Astrocyte of the spinal cord (primary cell): ENCODE data around the gene ITGAE.

ENCODE experiments used
- DNase-seq: peaks from one replicate; pipeline ENCODE4 v3.0.0; 2011; ENCODE audit warnings: low read depth, low spot score
- H3K4me3 ChIP-seq: 2 replicates; pipeline ENCODE4 v1.5.1; 2011; ENCODE audit warnings: low read depth, mild to moderate bottlenecking, low read length, moderate library complexity
- in situ Hi-C: cut with HindIII; loops from 2 replicates; pipeline ENCODE4 v1.10.0; 2017; ENCODE audit warnings: low sequenced_read_pairs
- TF ChIP-seq, protein P1 (sequence below): IDR thresholded peaks from 2 replicates; pipeline ENCODE4 v1.5.1; 2012; ENCODE audit warnings: low read depth, mild to moderate bottlenecking, low read length, inconsistent platforms

Gene ITGAE

DNA sequence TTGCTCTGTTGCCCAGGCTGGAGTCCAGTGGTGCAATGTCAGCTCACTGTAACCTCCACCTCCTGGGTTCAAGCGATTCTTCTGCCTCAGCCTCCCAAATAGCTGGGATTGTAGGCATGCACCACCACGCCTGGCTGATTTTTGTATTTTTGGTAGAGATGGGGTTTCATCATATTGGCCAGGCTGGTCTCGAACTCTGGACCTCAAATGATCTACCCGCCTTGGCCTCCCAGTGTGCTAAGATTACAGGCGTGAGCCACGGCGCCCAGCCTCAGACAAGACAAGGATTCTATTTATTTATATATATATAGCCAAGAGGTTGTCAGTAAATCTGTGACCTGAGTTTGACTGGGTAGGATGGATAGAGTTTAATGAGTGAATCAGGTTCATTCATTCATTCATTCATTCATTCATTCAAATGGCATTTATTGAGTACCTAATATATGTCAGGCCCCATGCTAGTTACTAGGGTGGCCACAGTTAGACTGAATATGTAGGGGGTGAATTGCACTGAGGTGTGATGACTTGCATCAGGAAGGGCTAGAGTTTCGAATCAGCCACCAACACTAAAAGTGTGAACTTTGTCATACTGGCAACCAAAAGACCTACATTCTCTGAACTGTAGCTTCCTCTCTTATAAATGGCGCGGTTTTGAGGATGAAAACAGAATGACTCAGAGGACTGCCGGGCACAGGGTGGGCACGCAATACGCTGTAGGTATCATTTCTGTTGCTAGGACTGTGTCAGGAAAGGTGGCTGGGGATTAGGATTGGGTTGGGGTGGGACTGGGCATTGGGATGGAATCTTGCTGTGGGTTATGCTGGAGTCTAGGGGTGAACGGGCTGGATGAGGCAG is 37.8 kb downstream of the ITGAE start:
- H3K4me3 ChIP-seq, result no peak overlapping the region
- TF ChIP-seq, protein P1, sequence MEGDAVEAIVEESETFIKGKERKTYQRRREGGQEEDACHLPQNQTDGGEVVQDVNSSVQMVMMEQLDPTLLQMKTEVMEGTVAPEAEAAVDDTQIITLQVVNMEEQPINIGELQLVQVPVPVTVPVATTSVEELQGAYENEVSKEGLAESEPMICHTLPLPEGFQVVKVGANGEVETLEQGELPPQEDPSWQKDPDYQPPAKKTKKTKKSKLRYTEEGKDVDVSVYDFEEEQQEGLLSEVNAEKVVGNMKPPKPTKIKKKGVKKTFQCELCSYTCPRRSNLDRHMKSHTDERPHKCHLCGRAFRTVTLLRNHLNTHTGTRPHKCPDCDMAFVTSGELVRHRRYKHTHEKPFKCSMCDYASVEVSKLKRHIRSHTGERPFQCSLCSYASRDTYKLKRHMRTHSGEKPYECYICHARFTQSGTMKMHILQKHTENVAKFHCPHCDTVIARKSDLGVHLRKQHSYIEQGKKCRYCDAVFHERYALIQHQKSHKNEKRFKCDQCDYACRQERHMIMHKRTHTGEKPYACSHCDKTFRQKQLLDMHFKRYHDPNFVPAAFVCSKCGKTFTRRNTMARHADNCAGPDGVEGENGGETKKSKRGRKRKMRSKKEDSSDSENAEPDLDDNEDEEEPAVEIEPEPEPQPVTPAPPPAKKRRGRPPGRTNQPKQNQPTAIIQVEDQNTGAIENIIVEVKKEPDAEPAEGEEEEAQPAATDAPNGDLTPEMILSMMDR, result no peak
- in situ Hi-C loops, result no loop called here
- DNase-seq, result no peak

DNA sequence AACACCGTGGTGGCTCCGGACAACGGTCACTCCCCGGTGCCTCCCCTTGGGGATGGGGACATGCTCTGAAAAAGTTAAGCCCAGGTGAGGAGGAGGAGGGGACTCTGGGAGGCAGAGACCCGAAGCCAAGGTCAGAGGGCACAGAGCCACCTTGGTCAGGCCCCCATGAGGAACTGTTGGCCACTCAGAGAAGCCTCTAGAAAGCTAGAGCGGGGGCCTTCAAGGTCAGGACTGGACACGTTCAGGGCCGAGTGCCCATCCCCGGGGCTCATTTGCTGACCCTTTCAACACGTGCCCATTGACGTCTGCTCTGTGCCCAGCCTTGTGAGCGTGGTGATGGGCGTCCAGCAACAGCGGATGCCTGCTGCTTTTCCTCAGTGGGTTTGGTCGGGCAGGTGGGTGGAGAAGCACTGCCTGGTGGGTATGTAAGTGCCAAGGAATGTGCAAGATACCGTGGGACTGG is 39.0 kb downstream of the ITGAE start:
- in situ Hi-C loops, result no loop called here
- no peak overlapping the region for H3K4me3 ChIP-seq
- no peak for DNase-seq
- TF ChIP-seq, protein P1, result no peak

DNA sequence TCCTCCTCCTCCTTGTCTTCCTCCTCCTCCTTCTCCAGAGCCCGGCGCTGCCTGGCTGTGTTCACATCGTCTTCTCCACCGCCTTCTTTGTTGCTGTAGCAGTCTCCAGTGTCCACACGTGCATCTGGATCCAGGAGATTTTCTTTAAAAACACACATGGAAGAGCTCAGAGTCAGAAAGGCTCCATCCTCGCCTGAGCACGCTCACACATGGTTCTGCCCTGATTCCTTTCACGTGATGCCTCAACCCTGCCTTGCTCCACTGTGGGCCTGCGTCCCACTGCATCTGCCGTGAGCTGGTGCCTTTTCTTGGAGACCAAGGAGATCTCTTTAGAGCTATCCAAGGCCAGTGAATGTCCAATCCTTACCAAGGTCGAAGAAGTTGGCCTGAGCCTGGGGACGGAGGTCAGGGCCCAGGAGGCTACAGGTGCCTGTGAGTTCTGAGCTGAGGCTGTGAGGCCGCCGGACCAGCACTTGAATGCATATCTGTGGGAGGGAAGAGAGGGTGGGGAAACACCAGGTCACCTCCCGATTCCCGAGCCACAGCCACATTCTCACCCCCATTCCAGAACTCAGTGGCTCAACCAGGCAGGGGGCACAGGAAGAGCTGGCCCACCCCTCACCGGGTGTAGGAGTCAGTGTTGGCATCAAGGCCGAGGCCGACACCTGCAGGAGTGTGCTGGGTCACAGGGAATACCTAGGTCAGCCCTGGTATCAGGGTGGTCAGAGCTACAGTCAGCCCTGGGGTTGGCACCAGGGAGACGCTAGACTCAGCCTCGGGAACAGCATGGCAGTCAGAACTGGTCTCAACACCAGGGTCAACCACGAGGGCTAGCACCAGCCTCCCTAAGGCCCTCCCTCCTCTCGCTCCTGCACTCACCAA is 39.7 kb downstream of the ITGAE start:
- in situ Hi-C loops, result no loop called here
- TF ChIP-seq, protein P1, result no peak
- DNase-seq, result no peak
- H3K4me3 ChIP-seq, result no peak overlapping the region

- DNase-seq, result no peak
- in situ Hi-C loops, result no loop called here
- TF ChIP-seq, protein P1, result no peak
- H3K4me3 ChIP-seq, result no peak overlapping the region
These were observed 41.3 kb downstream of the ITGAE start for GRCh38 chr17:3759597-3760216.

DNA sequence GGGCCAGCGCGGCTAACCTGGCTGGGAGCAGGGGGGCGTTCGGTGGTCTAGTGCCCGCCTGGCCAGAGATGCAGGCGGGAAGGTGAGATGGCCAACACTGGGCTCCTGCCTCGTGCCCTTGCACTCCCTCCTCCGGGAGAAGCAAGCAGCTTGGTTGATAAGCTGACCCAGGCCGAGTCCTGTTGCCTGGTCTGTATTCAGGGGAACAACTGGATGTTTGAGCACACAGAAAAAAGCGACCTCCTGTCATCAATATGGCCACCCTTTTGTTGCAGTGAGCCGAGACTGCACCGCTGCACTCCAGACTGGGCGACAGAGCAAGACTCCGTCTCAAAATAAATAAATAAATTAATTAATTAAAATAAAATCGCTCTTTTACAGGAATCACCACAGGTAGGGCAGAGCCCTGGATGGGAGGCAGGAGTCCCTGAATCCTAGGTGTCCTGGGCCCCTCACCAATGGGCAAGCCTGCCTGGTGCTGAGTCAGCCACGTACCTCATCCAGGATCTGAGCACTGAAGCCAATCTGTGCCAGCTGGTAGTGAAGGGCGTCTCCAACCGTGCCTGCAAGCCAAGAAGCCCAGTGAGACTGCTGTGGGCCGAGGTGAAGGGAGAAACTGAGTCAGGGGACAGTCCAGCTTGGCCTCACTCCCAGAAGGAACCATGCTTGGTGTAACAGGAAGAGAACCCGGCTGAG is 45.5 kb downstream of the ITGAE start:
- H3K4me3 ChIP-seq, result no peak overlapping the region
- in situ Hi-C loops, result no loop called here

More for the DNA sequence above, 45.5 kb downstream of the ITGAE start:
- no peak for DNase-seq
- TF ChIP-seq, protein P1, result no peak
